WTC11 (cell line): ENCODE data around the gene ABCC2. TPM values are rescaled to one million over a fixed set of nuclear protein-coding genes. Genes with fewer than 3 reads are reported as not detected.

Source experiments
- ATAC-seq: fragments of 200-7000 bp; cut with Tn5 transposase; 2 replicates; pipeline ENCODE4 v1.10.0; 2021; ENCODE audit warnings: mild to moderate bottlenecking, moderate library complexity
- CTCF ChIA-PET: fragments of 300-600 bp; sonication (Branson Sonifier 250); formaldehyde crosslinking; loops from one replicate; lab custom pipeline; 2021; ENCODE audit warnings: antibody characterized with exemption; lab: Charles Lee
- POLR2A ChIA-PET: fragments of 350-600 bp; sonication (Branson Sonifier 250); formaldehyde crosslinking; loops from one replicate; lab custom pipeline; 2021; ENCODE audit warnings: antibody characterized with exemption; lab: Charles Lee
- DNase-seq: peaks from one replicate; pipeline ENCODE4 v3.0.0; 2021; ENCODE audit warnings: low spot score
- H3K27ac Mint-ChIP-seq: 2 replicates; pipeline ENCODE4 v1.8.0; 2021; ENCODE audit warnings: mixed read lengths
- H3K27me3 Mint-ChIP-seq: 2 replicates; pipeline ENCODE4 v1.8.0; 2021; ENCODE audit warnings: low read depth, mild to moderate bottlenecking, moderate library complexity, mixed read lengths
- H3K36me3 Mint-ChIP-seq: 2 replicates; pipeline ENCODE4 v1.8.0; 2021; ENCODE audit warnings: mixed read lengths
- H3K4me1 Mint-ChIP-seq: 2 replicates; pipeline ENCODE4 v1.8.0; 2022; ENCODE audit warnings: mixed read lengths
- H3K4me3 Mint-ChIP-seq: 2 replicates; pipeline ENCODE4 v1.8.0; 2021; ENCODE audit warnings: mild to moderate bottlenecking, moderate library complexity, mixed read lengths
- H3K9me3 Mint-ChIP-seq: 2 replicates; pipeline ENCODE4 v1.8.0; 2021; ENCODE audit warnings: mixed read lengths
- ARID4B ChIP-seq: sonication (generic); formaldehyde crosslinking; IDR thresholded peaks from 2 replicates; pipeline ENCODE4 v1.8.0; 2023; ENCODE audit warnings: missing genetic modification reagents, mild to moderate bottlenecking, borderline replicate concordance
- CTCF ChIP-seq: fragments of 200-600 bp; IDR thresholded peaks from 2 replicates; pipeline ENCODE4 v1.8.0; 2022; ENCODE audit warnings: antibody characterized with exemption
- GTF2I ChIP-seq: fragments of 250-450 bp; sonication (Bioruptor Pico); conservative IDR thresholded peaks from 2 replicates; pipeline ENCODE4 v1.4.0; 2021; ENCODE audit warnings: mild to moderate bottlenecking
- HMGXB4 ChIP-seq: sonication (generic); formaldehyde crosslinking; IDR thresholded peaks from 2 replicates; pipeline ENCODE4 v1.8.1; 2023; ENCODE audit warnings: mild to moderate bottlenecking, moderate library complexity, missing genetic modification reagents
- MAX ChIP-seq: sonication (generic); formaldehyde crosslinking; IDR thresholded peaks from 2 replicates; pipeline ENCODE4 v1.8.0; 2022; ENCODE audit warnings: mild to moderate bottlenecking, missing genetic modification reagents
- MYBL2 ChIP-seq: sonication (generic); formaldehyde crosslinking; IDR thresholded peaks from 2 replicates; pipeline ENCODE4 v1.8.1; 2023; ENCODE audit warnings: mild to moderate bottlenecking, moderate library complexity, missing genetic modification reagents
- RELA ChIP-seq: sonication (generic); formaldehyde crosslinking; IDR thresholded peaks from 2 replicates; pipeline ENCODE4 v1.8.1; 2022; ENCODE audit warnings: missing genetic modification reagents, mild to moderate bottlenecking, borderline replicate concordance
- SMAD3 ChIP-seq: sonication (generic); formaldehyde crosslinking; IDR thresholded peaks from 2 replicates; pipeline ENCODE4 v1.8.0; 2022; ENCODE audit warnings: missing genetic modification reagents, mild to moderate bottlenecking, borderline replicate concordance
- SMAD4 ChIP-seq: sonication (generic); formaldehyde crosslinking; IDR thresholded peaks from 2 replicates; pipeline ENCODE4 v1.8.0; 2022; ENCODE audit warnings: mild to moderate bottlenecking, missing genetic modification reagents
- TEAD1 ChIP-seq: sonication (generic); formaldehyde crosslinking; IDR thresholded peaks from 2 replicates; pipeline ENCODE4 v1.8.0; 2022; ENCODE audit warnings: mild to moderate bottlenecking, missing genetic modification reagents
- USF1 ChIP-seq: sonication (generic); formaldehyde crosslinking; IDR thresholded peaks from 2 replicates; pipeline ENCODE4 v1.8.0; 2022; ENCODE audit warnings: mild to moderate bottlenecking, missing genetic modification reagents
- USF2 ChIP-seq: sonication (generic); formaldehyde crosslinking; IDR thresholded peaks from 2 replicates; pipeline ENCODE4 v1.8.1; 2023; ENCODE audit warnings: mild to moderate bottlenecking, missing genetic modification reagents, moderate library complexity
- ZMAT4 ChIP-seq: fragments of 250-450 bp; sonication (Bioruptor Pico); IDR thresholded peaks from 2 replicates; pipeline ENCODE4 v1.9.0; 2021; ENCODE audit warnings: mild to moderate bottlenecking
- ZNF121 ChIP-seq: sonication (generic); formaldehyde crosslinking; IDR thresholded peaks from 2 replicates; pipeline ENCODE4 v1.8.0; 2023; ENCODE audit warnings: missing genetic modification reagents
- ZNF138 ChIP-seq: sonication (generic); formaldehyde crosslinking; conservative IDR thresholded peaks from 2 replicates; pipeline ENCODE4 v1.8.1; 2022; ENCODE audit warnings: mild to moderate bottlenecking, moderate library complexity, missing genetic modification reagents
- ZNF281 ChIP-seq: sonication (generic); formaldehyde crosslinking; IDR thresholded peaks from 2 replicates; pipeline ENCODE4 v1.8.0; 2023; ENCODE audit warnings: mild to moderate bottlenecking, missing genetic modification reagents
- ZNF416 ChIP-seq: fragments of 250-450 bp; sonication (Bioruptor Pico); IDR thresholded peaks from 2 replicates; pipeline ENCODE4 v1.9.0; 2021; ENCODE audit warnings: mild to moderate bottlenecking, inconsistent platforms
- ZSCAN18 ChIP-seq: fragments of 250-450 bp; sonication (Bioruptor Pico); IDR thresholded peaks from 2 replicates; pipeline ENCODE4 v2.1.2; 2022; ENCODE audit warnings: mild to moderate bottlenecking, moderate library complexity
- total RNA-seq: library from RNA; stranded (reverse); gene quantifications from 3 replicates; pipeline ENCODE4 v1.2.3, GENCODE V29; 2021

Gene ABCC2
- total RNA-seq, 1 experiment from 2014 or later: 0.87 TPM

- no peak for TF ChIP-seq CTCF
- TF ChIP-seq ZMAT4 (CRISPR knock-in tag): no peak
- TF ChIP-seq USF2 (CRISPR knock-in tag): no peak
- TF ChIP-seq MAX (CRISPR knock-in tag): no peak
- TF ChIP-seq ZSCAN18: no peak
- no peak for TF ChIP-seq HMGXB4 (CRISPR knock-in tag)
- no peak for TF ChIP-seq ZNF138 (CRISPR knock-in tag)
- no peak for TF ChIP-seq SMAD4 (CRISPR knock-in tag)
- no peak for TF ChIP-seq RELA (CRISPR knock-in tag)
- TF ChIP-seq ZNF281 (CRISPR knock-in tag): no peak
Observed at GRCh38 chr10:99756159-99756558, 26.3 kb upstream of the ABCC2 start (continued).

GRCh38 chr10:99758211-99758891 is 24.1 kb upstream of the ABCC2 start:
- no peak for DNase-seq
- POLR2A ChIA-PET: no interaction called here
- no peak for TF ChIP-seq SMAD3 (CRISPR knock-in tag)
- no peak for TF ChIP-seq ZNF416 (CRISPR knock-in tag)
- TF ChIP-seq USF1 (CRISPR knock-in tag): no peak
- TF ChIP-seq USF2 (CRISPR knock-in tag): no peak
- TF ChIP-seq TEAD1 (CRISPR knock-in tag): no peak
- no peak for TF ChIP-seq GTF2I
- TF ChIP-seq ZNF121: no peak
- TF ChIP-seq ARID4B (CRISPR knock-in tag): no peak
- no peak for TF ChIP-seq MYBL2 (CRISPR knock-in tag)
- no peak for TF ChIP-seq ZSCAN18

More at GRCh38 chr10:99758211-99758891, 24.1 kb upstream of the ABCC2 start:
- Mint-ChIP-seq H3K36me3 (peaks cover 39% of the 10 kb centered on the region), H3K27ac (no peak overlapping the region), H3K9me3 (peaks cover 2% of the 10 kb centered on the region), H3K4me1 (no peaks in the 10 kb centered on the region), H3K27me3 (no peaks in the 10 kb centered on the region), H3K4me3 (no peak overlapping the region)
- no peak for ATAC-seq
- CTCF ChIA-PET: no interaction called here
